H9 (cell line): ENCODE measurements around the gene ENTREP3. TPM values are rescaled to one million over a fixed set of nuclear protein-coding genes. Genes with fewer than 3 reads are reported as not detected.

Experiments used
- DNase-seq: peaks from one replicate; pipeline ENCODE4 v3.0.0-alpha.2; 2017
- H2AFZ ChIP-seq: one replicate; pipeline ENCODE4 v1.6.1; 2013; ENCODE audit warnings: mild to moderate bottlenecking, low read length, control low read depth, moderate library complexity
- H2AK5ac ChIP-seq: 2 replicates; pipeline ENCODE4 v1.6.1; 2013; ENCODE audit warnings: low read length, control low read depth, mixed read lengths; ENCODE audit not compliant: insufficient read length
- H2BK120ac ChIP-seq: one replicate; pipeline ENCODE4 v1.6.1; 2013; ENCODE audit warnings: low read depth, mild to moderate bottlenecking, low read length, control low read depth, inconsistent platforms; ENCODE audit not compliant: poor library complexity, severe bottlenecking
- H2BK12ac ChIP-seq: 2 replicates; pipeline ENCODE4 v1.6.1; 2013; ENCODE audit warnings: low read length, control low read depth, mixed read lengths, low read depth; ENCODE audit not compliant: insufficient read length
- H2BK15ac ChIP-seq: 2 replicates; pipeline ENCODE4 v1.6.1; 2013; ENCODE audit warnings: low read depth, low read length, control low read depth
- H2BK20ac ChIP-seq: one replicate; pipeline ENCODE4 v1.6.1; 2013; ENCODE audit warnings: low read depth, mild to moderate bottlenecking, low read length, control low read depth, inconsistent platforms; ENCODE audit not compliant: poor library complexity, severe bottlenecking
- H2BK5ac ChIP-seq: 2 replicates; pipeline ENCODE4 v1.6.1; 2013; ENCODE audit warnings: low read length, control low read depth, mixed read lengths; ENCODE audit not compliant: insufficient read length
- H3K14ac ChIP-seq: 2 replicates; pipeline ENCODE4 v1.6.1; 2013; ENCODE audit warnings: low read length, control low read depth; ENCODE audit not compliant: insufficient read depth
- H3K18ac ChIP-seq: 2 replicates; pipeline ENCODE4 v1.6.1; 2013; ENCODE audit warnings: low read depth, mild to moderate bottlenecking, mixed read lengths, low read length, control low read depth; ENCODE audit not compliant: insufficient read length
- H3K23ac ChIP-seq: 2 replicates; pipeline ENCODE4 v1.6.1; 2013; ENCODE audit warnings: low read length, control low read depth, mixed read lengths, low read depth; ENCODE audit not compliant: insufficient read length
- H3K23me2 ChIP-seq: 2 replicates; pipeline ENCODE4 v1.6.1; 2013; ENCODE audit warnings: low read depth, mild to moderate bottlenecking, mixed read lengths, low read length, control low read depth; ENCODE audit not compliant: insufficient read length, poor library complexity, severe bottlenecking
- H3K27ac ChIP-seq: 2 replicates; pipeline ENCODE4 v1.5.1; 2013; ENCODE audit warnings: low read length, control low read depth, mixed read lengths, low read depth; ENCODE audit not compliant: insufficient read length
- H3K27me3 ChIP-seq: 2 replicates; pipeline ENCODE4 v1.6.1; 2013; ENCODE audit warnings: low read length, control low read depth, inconsistent platforms; ENCODE audit not compliant: insufficient read depth
- H3K4ac ChIP-seq: 2 replicates; pipeline ENCODE4 v1.6.1; 2013; ENCODE audit warnings: low read depth, mild to moderate bottlenecking, control low read depth, inconsistent platforms, low read length, moderate library complexity
- H3K4me1 ChIP-seq: 2 replicates; pipeline ENCODE4 v1.6.1; 2013; ENCODE audit warnings: low read length, control low read depth, inconsistent platforms; ENCODE audit not compliant: insufficient read depth
- H3K4me2 ChIP-seq: 2 replicates; pipeline ENCODE4 v1.6.1; 2013; ENCODE audit warnings: low read length, control low read depth, mixed read lengths; ENCODE audit not compliant: insufficient read length, insufficient read depth
- H3K56ac ChIP-seq: 2 replicates; pipeline ENCODE4 v1.6.1; 2013; ENCODE audit warnings: low read depth, mild to moderate bottlenecking, mixed read lengths, low read length, control low read depth; ENCODE audit not compliant: insufficient read length
- H3K79me1 ChIP-seq: 2 replicates; pipeline ENCODE4 v1.6.1; 2013; ENCODE audit warnings: low read depth, mild to moderate bottlenecking, moderate library complexity, low read length, control low read depth, inconsistent platforms; ENCODE audit not compliant: insufficient read depth, poor library complexity, severe bottlenecking
- H3K79me2 ChIP-seq: 2 replicates; pipeline ENCODE4 v1.6.1; 2013; ENCODE audit warnings: low read length, control low read depth, inconsistent platforms; ENCODE audit not compliant: insufficient read depth
- H3K9ac ChIP-seq: 2 replicates; pipeline ENCODE4 v1.6.1; 2013; ENCODE audit warnings: low read length, control low read depth, mixed read lengths; ENCODE audit not compliant: insufficient read length; ENCODE audit errors: extremely low read depth
- H3K9me3 ChIP-seq: one replicate; pipeline ENCODE4 v1.6.1; 2013; ENCODE audit warnings: low read depth, low read length, inconsistent platforms; ENCODE audit not compliant: control insufficient read depth
- H3T11ph ChIP-seq: one replicate; pipeline ENCODE4 v1.6.1; 2013; ENCODE audit warnings: mild to moderate bottlenecking, low read length, control low read depth, inconsistent platforms
- H4K20me1 ChIP-seq: one replicate; pipeline ENCODE4 v1.6.1; 2013; ENCODE audit not compliant: control insufficient read depth, insufficient read length, insufficient read depth
- H4K5ac ChIP-seq: 2 replicates; pipeline ENCODE4 v1.6.1; 2013; ENCODE audit warnings: low read depth, mild to moderate bottlenecking, mixed read lengths, low read length, control low read depth; ENCODE audit not compliant: insufficient read length
- H4K8ac ChIP-seq: replicated peaks from 2 replicates; pipeline ENCODE4 v1.6.1; 2013; ENCODE audit warnings: low read length, control low read depth, mixed read lengths, low read depth; ENCODE audit not compliant: insufficient read length
- H4K91ac ChIP-seq: 2 replicates; pipeline ENCODE4 v1.6.1; 2013; ENCODE audit warnings: low read depth, mild to moderate bottlenecking, moderate library complexity, mixed read lengths, low read length, control low read depth; ENCODE audit not compliant: insufficient read length
- H3K27ac Mint-ChIP-seq, 3 experiments: 2 replicates in 2 of 3; 3 replicates in 1 of 3; pipeline ENCODE4 v1.8.0; 2020 to 2021; ENCODE audit warnings: mixed read lengths in 3 of 3, mild to moderate bottlenecking in 1 of 3, moderate library complexity in 1 of 3
- H3K27me3 Mint-ChIP-seq: 2 replicates; pipeline ENCODE4 v1.8.0; 2021; ENCODE audit warnings: low read depth, mild to moderate bottlenecking, moderate library complexity, mixed read lengths
- H3K36me3 Mint-ChIP-seq, 3 experiments: 2 replicates in 2 of 3; 3 replicates in 1 of 3; pipeline ENCODE4 v1.8.0; 2020 to 2021; ENCODE audit warnings: low read depth in 3 of 3, mixed read lengths in 3 of 3; ENCODE audit not compliant: insufficient read depth in 1 of 3
- H3K4me1 Mint-ChIP-seq, 2 experiments: 2 replicates each; pipeline ENCODE4 v1.8.0; 2020; ENCODE audit warnings: mixed read lengths in 2 of 2
- H3K4me3 Mint-ChIP-seq, 2 experiments: 2 replicates in 1 of 2; 3 replicates in 1 of 2; pipeline ENCODE4 v1.8.0; 2020 to 2021; ENCODE audit warnings: mild to moderate bottlenecking in 2 of 2, mixed read lengths in 2 of 2, moderate library complexity in 1 of 2
- H3K9me3 Mint-ChIP-seq, 2 experiments: 2 replicates in 1 of 2; 3 replicates in 1 of 2; pipeline ENCODE4 v1.8.0; 2020; ENCODE audit warnings: mild to moderate bottlenecking in 2 of 2, mixed read lengths in 2 of 2, moderate library complexity in 1 of 2
- CTCF ChIP-seq: fragments of 200-600 bp; sonication (generic); conservative IDR thresholded peaks from 3 replicates; pipeline ENCODE4 v1.8.0; 2021; ENCODE audit warnings: antibody characterized with exemption, mild to moderate bottlenecking
- WGBS: extraction: QIAGEN DNeasy Blood & Tissue Kit; methylation state at CpG from one replicate; pipeline ENCODE4 v1.1.7; 2013; ENCODE audit warnings: missing lambda C conversion rate, low lambda C conversion rate, mixed read lengths; ENCODE audit not compliant: insufficient read length; ENCODE audit errors: extremely low coverage; 5-methylcytosine and 5-hydroxymethylcytosine counted together
- total RNA-seq: library from RNA; stranded (reverse); gene quantifications from 2 replicates; pipeline ENCODE4 v1.2.1, GENCODE V29; 2021

Gene ENTREP3
- total RNA-seq, 1 experiment from 2014 or later: 41.0 TPM

GRCh38 chr1:155278689-155279160 is 23.4 kb upstream of the ENTREP3 start:
- Histone ChIP-seq H3K27me3 (no peaks in the 10 kb centered on the region), H3K79me2 (no peaks in the 10 kb centered on the region), H3K56ac (no peak overlapping the region), H3K9ac (no peak overlapping the region), H3K4ac (no peak overlapping the region), H2BK120ac (no peak overlapping the region), H3K9me3 (no peaks in the 10 kb centered on the region), H3K14ac (no peak overlapping the region), H3K23me2 (peaks cover 13% of the 10 kb centered on the region), H2BK12ac (no peak overlapping the region), H3K27ac (no peak overlapping the region), H3K18ac (no peak overlapping the region), H4K91ac (no peak overlapping the region), H2AFZ (no peak overlapping the region), H3K4me1 (peaks cover 6% of the 10 kb centered on the region; the same call in 1 of the 2 replicates), H2BK5ac (no peak overlapping the region), H4K5ac (no peak overlapping the region), H4K8ac (no peak overlapping the region), H2AK5ac (no peak overlapping the region), H3K23ac (no peak overlapping the region), H3K79me1 (no peaks in the 10 kb centered on the region), H4K20me1 (no peaks in the 10 kb centered on the region), H3T11ph (no peak overlapping the region), H2BK20ac (no peak overlapping the region), H2BK15ac (no peak overlapping the region), H3K4me2 (peak overlapping the region; percentile 26)
- H3K4me3 Mint-ChIP-seq: peak overlapping the region; percentile 67 to 83; a peak in 4 of 5 replicates
- DNase-seq: no peak
- H3K4me1 Mint-ChIP-seq: peaks cover 25 to 28% of the 10 kb centered on the region in 2 experiments
- H3K9me3 Mint-ChIP-seq: 0 out of 5 replicates have a peak, but pooled peaks cover 0 to 2% of the 10 kb centered on the region in 2 experiments
- H3K27me3 Mint-ChIP-seq: peaks cover 4% of the 10 kb centered on the region; the same call in 1 of the 2 replicates
- peaks cover 1 to 10% (median 4%) of the 10 kb centered on the region in 3 experiments; a peak in 5 of 7 replicates for H3K36me3 Mint-ChIP-seq
- no peak for TF ChIP-seq CTCF
- H3K27ac Mint-ChIP-seq: peak overlapping the region in 2 of 3 experiments; percentile 48 to 78; a peak in 5 of 7 replicates
- no CpG with 5 or more reads among the region's 10 CpGs for WGBS
